GM18498 (cell line): ENCODE measurements around the gene KLHL34.

Experiments used
- ATAC-seq: cut with Tn5 transposase; IDR thresholded peaks from one replicate; pipeline ENCODE4 v1.9.1; 2021; ENCODE audit warnings: mild to moderate bottlenecking, moderate library complexity; ENCODE audit not compliant: unreplicated experiment

Gene KLHL34

DNA sequence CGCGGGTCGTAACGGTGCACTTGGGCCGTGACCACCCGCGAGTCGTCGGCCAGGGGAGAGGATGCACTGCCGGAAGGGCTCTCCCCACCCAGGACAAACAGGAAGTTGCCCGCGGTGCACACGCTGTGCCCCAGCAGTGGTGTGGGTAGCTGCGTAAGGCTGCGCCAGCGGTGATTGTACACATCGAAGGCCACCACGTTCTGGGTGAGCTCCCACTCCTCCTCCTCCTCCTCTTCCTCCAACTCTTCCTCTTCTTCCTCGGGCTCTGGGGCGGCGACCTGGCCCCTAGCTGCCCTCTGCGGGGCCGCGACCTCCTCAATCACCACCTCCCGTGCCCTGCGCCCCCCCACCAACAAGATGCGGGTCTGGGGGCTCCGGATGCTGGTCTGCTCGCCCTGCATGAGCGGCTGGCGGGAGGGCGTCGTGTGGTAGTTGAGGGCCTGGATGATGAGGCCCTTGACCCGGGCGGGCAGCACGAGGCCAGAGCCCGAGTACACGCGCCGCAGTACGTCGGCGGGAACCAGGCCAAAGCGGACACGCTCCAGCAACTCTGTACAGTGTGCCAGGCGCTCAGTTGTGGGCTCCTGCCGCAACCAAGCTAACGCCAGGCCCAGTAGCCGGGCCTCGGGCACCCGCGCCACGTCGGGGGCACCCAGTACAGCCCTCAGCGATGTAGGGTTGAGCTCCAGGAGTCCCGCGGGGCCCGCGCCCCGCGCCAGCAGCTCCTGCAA, 1.4 kb downstream of the KLHL34 start:
- ATAC-seq: no peak

DNA sequence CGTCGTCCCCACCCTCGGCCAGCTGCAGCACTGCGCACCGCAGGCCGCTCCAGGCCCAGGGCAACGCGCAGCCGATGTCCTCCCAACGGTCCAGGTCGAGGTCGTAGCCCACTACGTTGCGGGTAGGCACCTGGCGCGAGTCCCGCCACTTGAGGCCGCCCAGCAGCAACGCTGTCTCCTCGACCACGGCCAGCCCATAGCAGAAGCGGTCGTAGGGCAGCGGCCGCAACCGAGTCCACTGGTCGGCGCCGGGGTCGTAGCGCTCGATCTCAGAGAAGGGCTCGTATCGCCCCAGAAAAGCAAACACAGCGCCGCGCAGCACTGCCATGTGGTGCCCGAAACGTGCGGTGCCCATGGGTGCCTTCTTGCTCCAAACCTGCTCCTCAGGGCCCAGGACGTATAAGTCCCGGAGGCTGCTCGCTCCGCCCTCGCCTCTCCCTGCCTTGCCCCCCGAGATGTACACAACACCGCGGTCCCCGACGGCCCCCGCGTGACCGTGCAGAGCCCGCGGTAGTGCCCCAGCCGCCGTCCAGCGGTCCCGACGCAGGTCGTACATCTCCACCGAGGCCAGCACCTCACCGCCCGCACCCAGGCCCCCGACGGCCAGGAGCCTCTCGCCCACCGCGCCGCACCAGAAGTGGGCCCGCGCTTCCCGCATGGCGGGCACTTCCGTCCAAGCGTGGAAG, 2.1 kb downstream of the KLHL34 start:
- ATAC-seq: no peak

DNA sequence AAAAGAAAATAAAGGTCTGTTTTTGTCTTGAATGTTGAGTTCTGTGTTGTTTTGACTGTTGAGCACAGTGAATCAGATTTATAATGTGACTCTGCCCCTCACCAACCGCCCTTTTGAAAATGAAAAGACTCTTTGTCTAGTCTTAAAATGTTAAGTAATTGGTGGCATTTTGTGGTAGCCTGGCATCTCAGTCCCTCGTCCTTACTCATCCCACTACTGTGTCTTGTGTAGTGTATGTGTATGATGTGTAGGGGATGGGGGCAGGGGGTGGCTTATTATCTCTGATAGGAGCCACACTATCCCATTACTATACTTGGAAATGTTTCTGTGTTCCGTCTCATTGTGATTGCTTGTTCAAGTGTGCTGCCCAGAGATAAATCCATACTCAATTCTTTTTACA, 12.2 kb downstream of the KLHL34 start:
- no peak for ATAC-seq

- no peak for ATAC-seq
Observed at GRCh38 chrX:21645431-21645830, 12.7 kb downstream of the KLHL34 start.

GRCh38 chrX:21639775-21640174, 18.4 kb downstream of the KLHL34 start:
- no peak for ATAC-seq

DNA sequence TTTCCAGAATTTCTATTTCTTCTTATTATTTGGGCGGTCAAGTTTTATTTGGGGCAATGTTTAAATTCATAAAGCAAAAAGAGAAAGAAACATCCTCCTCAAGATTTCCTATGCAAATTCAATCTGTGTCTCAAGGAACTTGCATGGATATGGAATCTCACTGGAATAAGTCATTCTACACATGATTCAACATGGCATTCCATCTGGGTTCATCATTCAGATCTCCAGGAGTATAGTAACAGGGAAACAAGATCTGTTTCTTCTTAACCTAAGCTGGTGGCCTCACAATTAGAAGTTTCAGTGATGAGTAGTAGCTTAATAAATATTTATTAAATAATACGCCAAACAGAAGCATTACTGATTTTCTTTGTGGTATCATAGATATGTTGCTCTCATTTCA, 19.8 kb downstream of the KLHL34 start:
- no peak for ATAC-seq

DNA sequence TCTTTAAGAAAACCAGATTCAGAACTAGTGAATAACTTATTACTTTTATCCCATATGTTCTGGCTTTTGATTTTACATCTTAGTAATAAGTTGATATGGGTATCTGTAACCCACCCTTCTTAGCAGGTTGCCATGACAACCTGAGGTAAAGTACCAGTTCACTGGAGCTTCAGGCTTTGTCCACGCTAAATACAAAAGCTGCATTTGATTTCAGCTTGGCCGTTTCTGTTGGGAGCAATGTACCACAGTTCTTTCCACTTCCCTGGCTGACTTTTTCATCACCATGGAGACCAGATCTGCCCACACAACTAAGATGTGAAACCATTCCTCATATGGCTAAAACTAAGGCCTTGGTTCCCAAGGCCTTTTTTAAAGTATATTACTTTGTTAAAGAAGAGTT, 26.1 kb downstream of the KLHL34 start:
- no peak for ATAC-seq

GRCh38 chrX:21623778-21624501, 34.2 kb downstream of the KLHL34 start:
- no peak for ATAC-seq

GRCh38 chrX:21620234-21620633, 37.9 kb downstream of the KLHL34 start:
- no peak for ATAC-seq

DNA sequence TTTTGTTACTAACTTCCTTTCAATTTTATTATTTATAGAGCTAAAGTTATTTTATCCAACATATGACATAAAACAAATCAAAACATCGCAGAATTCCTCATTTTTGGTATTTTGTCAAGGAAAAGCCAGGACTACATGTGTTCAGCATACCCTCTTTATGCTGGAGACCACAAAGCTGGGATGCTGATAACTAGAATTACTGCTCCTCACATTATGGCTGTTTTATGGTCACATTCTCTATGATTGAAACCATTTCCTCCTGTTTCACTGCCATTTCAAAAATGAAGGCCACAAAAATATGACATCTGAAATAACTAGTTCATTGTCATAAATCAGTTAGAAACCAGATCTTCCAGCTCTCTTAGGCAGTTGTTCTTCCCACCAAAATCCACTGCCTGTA, 41.7 kb downstream of the KLHL34 start:
- no peak for ATAC-seq

GRCh38 chrX:21612154-21612553, 46.0 kb downstream of the KLHL34 start:
- no peak for ATAC-seq

GRCh38 chrX:21610168-21610567, 48.0 kb downstream of the KLHL34 start:
- no peak for ATAC-seq

DNA sequence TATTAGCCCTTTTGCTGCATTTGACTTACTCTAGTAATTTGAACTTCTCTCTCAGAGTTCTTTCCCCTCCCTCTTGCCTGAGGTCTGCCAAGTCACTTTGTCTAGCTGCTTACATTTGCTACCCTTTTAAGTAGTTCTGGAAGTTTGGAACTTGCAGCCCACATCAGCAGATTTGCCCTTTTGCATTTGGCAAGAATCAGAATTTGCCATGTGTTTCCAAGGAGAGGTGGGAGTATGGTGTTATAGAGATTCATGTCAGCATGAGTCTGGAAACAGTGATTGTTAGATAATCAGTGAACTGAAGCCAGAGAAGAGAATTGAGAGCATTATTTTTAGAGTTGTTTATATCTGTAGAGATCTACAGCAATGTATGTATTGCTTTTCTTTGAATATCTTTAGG, 52.1 kb downstream of the KLHL34 start:
- no peak for ATAC-seq
